Left lung (tissue), 10 donors: ENCODE measurements around the gene CHAT. TPM values are rescaled to one million over a fixed set of nuclear protein-coding genes. Genes with fewer than 3 reads are reported as not detected.

Experiments
- ATAC-seq: fragments of 200-7000 bp; cut with Tn5 transposase; one replicate; pipeline ENCODE4 v1.9.1; 2020; ENCODE audit warnings: moderate library complexity
- DNase-seq, 4 donors: peaks; one replicate each; pipeline ENCODE4 v3.0.0-alpha.2; 2013 to 2020
- H3K27ac ChIP-seq, 2 donors: fragments of 200-600 bp; sonication (generic) in 1 of 2; one replicate each; pipeline versions ENCODE4 v1.5.0 to v1.8.0; 2020 to 2021
- H3K27me3 ChIP-seq, 2 donors: fragments of 200-600 bp; sonication (generic) in 1 of 2; one replicate each; pipeline versions ENCODE4 v1.5.0 to v1.8.0; 2020 to 2021
- H3K36me3 ChIP-seq, 2 donors: fragments of 200-600 bp; sonication (generic) in 1 of 2; one replicate each; pipeline versions ENCODE4 v1.5.0 to v1.8.0; 2020 to 2021
- H3K4me1 ChIP-seq, 2 donors: fragments of 200-600 bp; one replicate each; pipeline ENCODE4 v1.8.0; 2021
- H3K4me3 ChIP-seq, 2 donors: fragments of 200-600 bp; sonication (generic) in 1 of 2; one replicate each; pipeline versions ENCODE4 v1.5.0 to v1.8.0; 2020 to 2021; ENCODE audit warnings: mild to moderate bottlenecking in 1 of 2
- H3K9me3 ChIP-seq, 2 donors: fragments of 200-600 bp; sonication (generic) in 1 of 2; one replicate each; pipeline versions ENCODE4 v1.5.0 to v1.8.0; 2020 to 2021
- CTCF ChIP-seq, 2 donors: fragments of 200-600 bp; sonication (generic) in 1 of 2; IDR thresholded peaks; one replicate each; pipeline versions ENCODE4 v1.5.0 to v1.8.0; 2021; ENCODE audit warnings: antibody characterized with exemption in 2 of 2
- intact Hi-C, 2 donors: fragments of 100-400 bp; cut with DNase I; formaldehyde crosslinking; loops; one replicate each; pipeline versions ENCODE4 v1.11.2 to v1.14.2; 2022
- polyA plus RNA-seq, 6 donors: library from polyadenylated mRNA; unstranded; fragments of 120-200 nt; gene quantifications; one replicate each; pipeline ENCODE4 v1.2.1, GENCODE V29; 2013; ENCODE audit not compliant: insufficient read length in 6 of 6
- total RNA-seq, 2 donors: library from RNA; stranded (reverse); fragmentation: NEBNext Ultra II Directional; extraction: Animal tissue kit (Norgen Biotek cat#: 25700); gene quantifications; one replicate each; pipeline ENCODE4 v1.2.1, GENCODE V29; 2021
- donor health status: DM: no; HTN: yes; CAD: no.
- donor health status: DM: no; HTN: no; CAD: no.

CHAT gene
- total and polyA plus RNA-seq, 8 donors, result not detected

GRCh38 chr10:49629431-49629881 lies 15.6 kb downstream of the CHAT start:
- Histone ChIP-seq H3K27me3 (peaks cover 0 to 32% of the 10 kb centered on the region in 2 donors), H3K36me3 (no peaks in the 10 kb centered on the region), H3K27ac (no peak overlapping the region), H3K9me3 (no peaks in the 10 kb centered on the region), H3K4me3 (no peak overlapping the region), H3K4me1 (no peaks in the 10 kb centered on the region)
- no peak for ATAC-seq
- intact Hi-C loops, result no loop called here
- DNase-seq, result no peak
- no peak for TF ChIP-seq CTCF (IDR thresholded peaks at IDR 0.05)

DNA sequence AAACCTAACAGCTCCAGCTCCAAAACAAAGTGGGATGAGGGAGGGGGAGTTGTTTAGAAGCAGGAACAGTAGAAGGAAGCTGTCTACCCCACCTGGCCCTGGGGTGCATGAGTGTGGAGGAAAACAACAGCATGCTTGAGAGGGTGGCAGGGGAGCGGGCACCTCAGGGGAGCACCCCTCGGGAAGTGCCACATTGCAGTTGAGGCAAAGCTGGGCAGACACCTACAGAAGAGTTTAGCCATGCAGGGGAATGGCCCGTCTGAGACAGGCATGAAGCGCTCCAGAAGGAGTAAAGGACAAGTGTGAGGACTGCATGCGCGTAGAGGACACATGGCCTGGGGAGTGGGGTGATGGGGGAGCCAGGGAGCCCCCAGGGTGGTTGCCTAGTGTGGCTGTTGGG lies 18.1 kb downstream of the CHAT start:
- no peak for ATAC-seq

GRCh38 chr10:49632406-49633317 lies 18.8 kb downstream of the CHAT start:
- H3K27ac ChIP-seq, result no peak overlapping the region
- H3K9me3 ChIP-seq, result no peaks in the 10 kb centered on the region
- H3K4me3 ChIP-seq, result no peak overlapping the region
- H3K4me1 ChIP-seq, result no peaks in the 10 kb centered on the region
- no peak for TF ChIP-seq CTCF (IDR thresholded peaks at IDR 0.05)
- no peak for ATAC-seq
- H3K36me3 ChIP-seq, result no peaks in the 10 kb centered on the region
- peak in 1 of 4 donors; percentile 11 for DNase-seq
- intact Hi-C loops, result no loop called here
- H3K27me3 ChIP-seq, result peaks cover 0 to 36% of the 10 kb centered on the region in 2 donors

More for the DNA sequence above, 18.1 kb downstream of the CHAT start:
- Histone ChIP-seq H3K27me3 (peaks cover 0 to 30% of the 10 kb centered on the region in 2 donors), H3K27ac (no peak overlapping the region), H3K36me3 (no peaks in the 10 kb centered on the region), H3K9me3 (no peaks in the 10 kb centered on the region), H3K4me3 (no peak overlapping the region), H3K4me1 (no peaks in the 10 kb centered on the region)
- intact Hi-C loops, result no loop called here
- no peak for TF ChIP-seq CTCF (IDR thresholded peaks at IDR 0.05)
- peak in 2 of 4 donors; percentile 10 to 30 for DNase-seq

- ATAC-seq (no peak), DNase-seq (peak in 2 of 4 donors; percentile 10)
- Histone ChIP-seq H3K27ac (no peak overlapping the region), H3K9me3 (no peaks in the 10 kb centered on the region), H3K4me1 (no peaks in the 10 kb centered on the region), H3K27me3 (peaks cover 0 to 36% of the 10 kb centered on the region in 2 donors), H3K36me3 (no peaks in the 10 kb centered on the region), H3K4me3 (no peak overlapping the region)
- intact Hi-C loops, result no loop called here
- no peak for TF ChIP-seq CTCF (IDR thresholded peaks at IDR 0.05)
These were observed 19.7 kb downstream of the CHAT start for GRCh38 chr10:49633327-49634068.
